Activated gamma-delta T cell (primary cell): ENCODE data around the gene PUM2.

Experiments used
- DNase-seq: peaks from one replicate; lab custom pipeline; 2025; lab: John Stamatoyannopoulos, UW

The PUM2 gene

DNA sequence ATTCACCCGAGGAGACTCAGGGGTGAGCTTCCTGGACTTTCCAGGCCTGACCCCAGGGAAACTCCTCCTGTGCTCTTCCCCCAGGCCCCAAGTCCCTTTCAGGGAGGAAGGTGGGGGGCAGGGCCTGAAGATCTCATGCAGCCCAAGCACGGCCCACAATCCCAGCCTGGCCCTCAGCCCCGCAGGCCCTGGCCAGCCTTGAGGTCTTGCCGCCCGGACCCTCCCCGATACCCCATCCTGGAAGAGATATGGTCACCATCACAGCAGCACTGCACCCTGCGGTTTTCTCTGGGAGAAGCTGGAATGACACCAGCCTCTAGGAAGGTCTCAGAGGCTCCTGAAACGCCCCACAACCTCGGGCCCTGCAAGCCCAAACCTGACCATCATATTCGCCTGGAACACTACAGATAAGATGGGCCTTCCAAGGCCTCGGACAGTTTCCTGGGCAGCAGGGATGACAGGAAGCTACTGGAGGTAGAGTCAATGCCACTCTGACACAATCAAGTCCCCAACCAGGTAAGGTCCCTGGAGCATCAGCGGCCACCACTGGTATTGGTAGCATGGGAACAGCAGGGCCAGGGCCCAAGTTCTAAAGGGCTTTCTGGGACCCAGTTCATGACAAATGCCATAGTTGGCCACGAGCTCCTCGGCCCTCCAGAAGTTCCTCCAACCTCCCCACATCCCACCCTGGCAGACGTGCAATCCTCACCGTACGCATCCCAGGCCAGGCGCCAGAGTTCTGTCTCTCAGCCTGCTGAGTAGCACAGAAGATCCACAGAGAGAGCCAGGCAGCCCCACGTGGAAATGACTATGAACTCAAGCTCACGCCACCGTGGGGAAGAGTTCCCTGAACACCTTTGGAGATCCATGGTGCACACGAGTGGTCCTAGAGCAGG, 134.3 kb downstream of the PUM2 start:
- DNase-seq = no peak

DNA sequence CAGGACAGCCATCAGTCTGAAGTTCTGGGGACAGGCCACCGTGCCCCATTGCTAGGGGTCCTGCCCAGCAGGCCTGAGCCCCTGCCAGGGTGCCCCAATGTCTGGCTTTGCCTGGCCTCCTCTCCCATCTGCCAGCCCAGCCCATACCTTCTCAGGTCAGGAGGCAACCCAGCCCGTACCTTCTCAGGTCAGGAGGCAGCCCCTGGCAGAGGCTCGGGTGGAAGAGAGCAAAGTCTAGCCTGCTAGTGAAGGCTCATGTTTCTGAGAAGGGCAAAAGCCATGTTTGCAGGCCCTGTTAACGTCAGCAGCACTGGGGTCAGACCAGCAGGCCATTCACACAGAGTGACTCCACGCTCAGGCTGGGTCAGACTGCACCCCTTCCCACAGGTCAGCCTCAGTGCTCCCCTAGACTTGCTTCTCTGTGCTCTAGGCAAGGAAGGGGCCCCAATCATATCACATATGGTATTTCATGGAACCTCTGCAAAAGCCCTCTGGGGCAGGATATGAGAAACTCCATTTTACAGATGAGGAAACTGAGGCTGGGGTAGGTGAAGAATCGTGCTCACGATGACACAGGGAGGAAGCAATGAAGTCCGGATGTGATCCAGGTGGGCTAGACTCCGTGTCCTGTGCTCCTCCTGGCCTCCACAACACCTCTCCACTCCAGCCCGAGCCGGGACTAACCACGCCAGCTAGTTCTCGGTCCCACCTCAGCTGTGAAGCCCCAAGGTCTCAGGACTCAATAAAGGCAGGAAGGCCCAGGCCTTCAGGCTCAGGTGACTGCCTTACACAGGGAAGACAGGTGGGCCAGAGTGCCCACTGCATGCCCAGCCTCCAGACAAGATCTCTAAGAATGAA, 135.2 kb downstream of the PUM2 start:
- no peak for DNase-seq

DNA sequence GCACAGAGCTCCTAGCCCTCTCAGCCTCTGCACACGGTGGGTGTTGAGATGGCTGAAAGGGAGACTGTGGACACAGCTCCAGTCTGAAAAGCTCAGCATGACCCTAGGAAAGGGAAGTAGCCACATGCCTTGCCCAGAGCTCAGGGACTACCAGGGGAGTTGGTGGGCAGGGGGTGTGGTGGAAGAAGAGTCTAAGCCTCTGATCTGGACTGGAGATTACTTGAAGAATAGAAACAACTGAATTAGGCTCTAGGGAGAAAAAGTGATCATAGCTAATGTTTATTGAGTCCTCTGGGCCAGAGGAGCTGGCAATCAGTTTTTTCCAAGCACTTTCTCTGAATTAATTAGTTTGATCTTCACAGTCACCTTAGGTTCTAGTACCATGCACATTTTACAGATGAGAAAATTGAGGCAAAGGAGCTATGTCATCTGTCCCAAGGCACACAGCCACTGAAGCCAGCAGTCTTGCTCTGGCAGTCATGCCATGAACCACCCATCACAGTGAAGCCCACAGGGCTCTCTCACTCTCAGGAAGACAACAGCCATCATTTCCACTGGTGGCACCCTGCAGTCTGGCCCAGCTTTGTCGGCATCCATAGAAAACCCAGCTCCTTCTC, 136.0 kb downstream of the PUM2 start:
- no peak for DNase-seq

DNA sequence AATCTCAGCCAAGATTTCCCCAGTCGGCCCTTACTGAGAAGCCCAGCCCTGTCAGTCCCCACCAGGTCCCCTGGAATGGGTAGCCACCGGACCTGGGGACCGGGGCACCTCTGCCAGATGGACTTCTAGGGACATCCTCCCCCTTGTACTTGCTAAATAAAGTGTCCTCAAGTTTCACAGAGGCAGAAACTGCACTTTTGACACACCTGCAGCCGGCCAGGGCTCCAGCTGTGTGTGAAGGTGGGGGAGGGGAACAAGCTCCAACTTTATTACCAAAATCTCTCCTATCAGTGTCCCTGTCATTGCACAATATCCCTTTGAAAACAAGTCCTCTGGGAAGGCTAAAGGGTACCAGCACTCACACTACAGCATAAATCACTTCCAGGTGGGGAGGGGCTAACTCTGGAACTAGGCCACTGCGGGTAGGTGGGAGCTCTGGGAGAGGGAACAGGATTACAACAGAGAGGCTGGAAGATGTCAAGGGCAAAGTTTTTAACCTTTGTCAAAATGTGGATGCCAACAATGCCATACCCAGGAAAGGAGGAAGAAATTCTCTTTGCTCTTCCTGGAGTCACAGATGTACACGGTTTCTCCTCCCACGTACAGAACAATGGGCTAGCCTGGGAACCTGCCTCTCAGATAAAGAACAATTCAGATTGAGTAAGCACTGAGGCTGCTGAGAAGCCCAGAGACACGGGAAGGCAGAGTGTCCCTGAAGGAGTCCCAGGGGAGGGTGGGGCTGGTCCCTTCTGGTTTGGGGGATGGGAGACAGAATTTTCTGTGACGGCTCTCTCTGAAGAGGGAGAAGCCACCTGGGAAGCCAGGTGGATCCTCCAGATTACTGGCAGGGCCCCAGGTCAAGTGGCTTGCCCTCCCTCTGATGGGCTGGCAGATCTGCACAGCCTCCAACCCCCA, 136.7 kb downstream of the PUM2 start:
- DNase-seq = no peak

DNA sequence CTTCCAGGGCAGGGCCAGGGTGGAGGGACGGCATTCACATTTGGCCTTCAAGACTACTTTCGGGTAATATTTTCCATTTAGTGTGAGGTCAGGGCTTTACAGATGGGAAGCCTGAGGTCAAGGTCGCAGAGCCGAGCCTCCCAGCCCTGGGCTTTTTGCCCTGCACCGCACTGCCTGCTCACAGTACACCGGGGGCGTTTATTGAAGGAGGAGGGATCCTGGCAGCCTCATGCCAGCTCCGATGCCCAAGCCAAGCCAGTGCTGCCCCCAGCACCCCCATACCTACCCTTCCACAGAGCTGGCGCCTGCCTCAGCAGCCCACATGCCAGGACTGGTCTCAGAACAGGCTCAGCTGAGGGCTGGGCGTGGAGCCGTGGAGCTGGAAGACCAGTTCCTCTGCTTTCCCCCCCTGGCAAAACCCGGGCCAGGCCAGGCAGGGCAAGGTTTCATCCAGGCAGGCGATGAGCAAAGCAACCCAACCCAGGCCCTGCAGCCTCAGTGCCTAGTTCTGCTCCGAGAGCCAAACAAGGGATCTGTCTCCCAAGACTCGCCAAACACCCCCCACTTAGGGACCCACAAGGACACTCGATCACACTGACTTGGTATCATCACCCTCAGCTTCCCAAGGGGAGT, 137.7 kb downstream of the PUM2 start:
- DNase-seq = no peak

DNA sequence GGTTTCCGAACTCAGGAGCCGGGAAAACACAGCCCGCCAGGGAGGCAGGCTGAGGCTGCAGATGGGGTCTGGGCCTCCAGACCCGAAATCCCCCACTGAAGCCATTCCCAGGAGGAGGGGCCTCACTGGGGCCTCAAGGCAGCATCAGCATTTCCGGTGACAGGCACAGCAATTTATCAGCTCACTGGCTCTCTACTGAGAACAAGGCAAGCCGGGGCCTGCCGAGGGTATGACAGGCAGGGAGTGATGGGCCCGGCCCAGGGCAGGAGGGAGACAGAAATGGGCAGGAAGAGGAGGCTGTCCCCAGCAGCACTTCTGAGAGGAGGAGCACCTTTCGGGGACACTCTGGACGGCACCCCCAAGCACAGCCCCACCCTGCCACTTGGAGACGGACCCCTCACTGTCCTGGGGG, 138.2 kb downstream of the PUM2 start:
- no peak for DNase-seq

DNA sequence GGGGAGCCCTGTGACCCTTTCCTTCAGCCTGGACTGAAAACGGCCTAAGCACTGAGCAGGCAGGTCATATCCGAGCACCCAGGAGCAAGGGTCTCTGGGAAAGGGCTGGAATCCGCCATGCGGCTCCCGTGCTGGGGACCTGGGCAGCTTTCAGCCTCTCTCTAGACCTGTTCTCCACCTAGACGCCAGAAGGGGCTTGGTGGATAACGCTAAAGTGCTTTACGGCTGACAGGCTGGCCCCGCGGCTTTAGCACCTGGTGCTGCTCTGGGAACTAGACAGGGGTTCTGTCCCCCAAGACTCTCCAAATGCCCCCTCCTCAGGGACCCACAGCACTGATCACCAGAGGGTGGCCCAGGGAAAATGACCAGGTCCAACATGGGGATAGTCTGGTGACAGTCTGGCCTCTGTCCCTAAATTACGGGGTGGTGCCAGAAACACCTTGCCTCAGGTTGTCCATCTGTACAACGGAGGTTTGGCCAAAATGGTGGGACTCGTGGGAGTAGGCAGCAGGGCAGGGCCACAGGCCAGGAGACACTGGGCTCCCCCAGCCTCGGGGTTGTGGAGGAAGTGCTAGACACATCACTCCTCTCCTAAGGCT, 138.7 kb downstream of the PUM2 start:
- no peak for DNase-seq

DNA sequence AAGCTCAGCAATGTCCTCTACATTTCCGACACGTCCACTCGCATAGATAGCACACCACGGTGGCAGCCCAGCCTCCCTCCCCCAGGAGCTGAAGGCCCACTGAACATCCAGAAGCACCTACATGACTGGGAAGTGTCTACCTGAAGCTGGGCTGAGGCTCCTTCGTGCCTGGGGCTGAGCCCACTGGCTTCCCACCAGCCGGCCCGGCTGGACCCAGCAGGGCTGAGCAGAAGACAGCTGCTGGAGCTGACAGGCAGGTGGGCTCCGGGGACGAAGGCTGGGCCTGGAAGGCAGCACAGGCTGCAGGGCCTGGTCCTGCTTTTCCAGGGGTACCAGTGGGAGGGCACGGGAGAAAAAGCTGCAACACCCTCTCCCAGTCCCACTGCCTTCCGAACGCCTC, 139.2 kb downstream of the PUM2 start:
- no peak for DNase-seq

DNA sequence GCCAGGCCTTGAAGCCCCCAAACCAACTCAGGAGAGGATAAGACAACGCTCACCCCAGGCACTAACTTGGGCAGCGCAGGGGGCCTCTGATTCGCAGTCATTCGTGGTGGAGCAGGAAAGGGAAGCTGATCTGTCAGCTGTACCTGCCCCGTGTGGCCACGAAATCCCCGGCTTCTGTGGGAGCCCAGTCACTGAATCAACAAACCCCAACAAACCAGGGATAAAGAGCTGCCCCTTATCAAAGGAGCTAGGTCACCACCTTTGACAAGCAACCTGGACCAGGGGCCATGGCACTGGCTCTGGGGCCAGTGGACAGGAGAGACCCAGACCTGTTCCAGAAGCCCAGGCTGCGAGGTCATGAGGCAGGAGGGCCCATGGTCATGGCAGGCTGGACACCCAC, 140.2 kb downstream of the PUM2 start:
- DNase-seq = no peak

DNA sequence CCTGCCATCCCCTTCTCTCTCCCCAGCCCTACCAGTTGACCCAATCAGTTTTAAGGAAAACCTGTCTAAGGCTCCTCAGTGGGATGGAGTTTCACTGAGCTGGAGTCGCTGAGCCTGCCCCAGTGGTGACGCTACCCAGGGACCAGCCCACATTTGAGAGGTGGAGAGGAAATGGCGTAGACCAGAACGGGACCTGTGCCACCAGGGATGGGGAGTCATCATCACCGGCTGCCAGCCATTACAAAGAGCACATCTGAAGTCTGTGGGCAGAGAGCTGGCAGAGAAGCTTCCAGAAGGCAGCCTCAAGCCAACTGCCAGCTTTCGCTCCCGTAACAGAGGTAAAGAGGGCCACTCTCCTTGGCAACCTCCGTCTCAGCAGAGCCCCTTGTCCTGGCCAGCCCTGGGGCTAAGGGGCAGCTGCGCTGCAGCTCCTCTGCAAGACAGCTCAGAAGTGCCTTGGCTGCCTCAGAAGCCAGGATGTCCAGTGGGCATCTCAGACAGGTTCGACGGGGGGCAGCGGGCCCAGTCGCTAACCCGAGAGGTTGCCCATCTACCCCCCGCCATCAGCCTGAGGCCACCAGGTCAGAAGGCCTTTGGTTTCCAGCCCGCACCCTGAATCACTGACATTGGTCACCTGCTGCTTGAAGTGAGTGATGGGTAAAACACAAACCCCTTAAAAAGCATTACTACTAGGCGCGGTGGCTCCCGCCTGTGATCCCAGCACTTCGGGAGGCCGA, 141.1 kb downstream of the PUM2 start:
- DNase-seq = no peak

DNA sequence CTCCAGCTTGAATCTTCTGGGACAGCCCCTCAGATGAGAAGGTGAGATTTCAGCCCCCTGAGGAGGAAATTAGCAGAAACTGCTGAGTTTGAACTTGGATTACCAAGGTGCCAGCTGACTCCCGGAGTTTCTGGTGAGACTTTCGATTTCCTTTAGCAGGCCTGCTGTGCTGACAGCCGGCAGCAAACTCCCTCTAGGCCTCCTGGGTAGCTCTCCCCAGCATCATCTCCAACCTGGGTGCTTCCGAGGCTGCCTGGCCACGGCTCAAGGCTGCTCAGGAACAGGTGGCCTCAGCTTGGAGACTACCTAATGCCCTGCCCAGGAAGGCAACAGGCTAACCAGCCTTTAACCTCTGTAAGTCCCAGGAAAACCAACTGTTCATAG, 142.2 kb downstream of the PUM2 start:
- DNase-seq = no peak

DNA sequence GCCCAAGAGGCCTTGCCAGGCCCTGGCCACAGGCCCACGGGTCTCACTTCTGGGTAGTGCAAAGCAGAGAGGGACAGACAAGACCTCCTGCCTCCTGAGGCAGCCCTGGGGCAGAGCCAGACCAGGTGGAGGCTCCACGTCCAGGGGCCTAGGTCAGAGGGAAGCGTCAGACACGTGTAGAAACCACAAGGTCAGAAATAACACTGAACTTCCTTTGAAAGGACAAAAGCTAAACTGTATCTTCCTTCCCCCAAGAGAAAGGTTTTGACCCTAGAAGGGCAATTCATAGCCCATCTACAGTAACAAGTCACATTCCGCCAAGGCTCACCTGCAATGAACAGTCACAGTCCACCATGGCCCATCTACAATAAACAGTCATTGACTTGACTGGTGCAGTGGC, 143.6 kb downstream of the PUM2 start:
- DNase-seq = no peak

DNA sequence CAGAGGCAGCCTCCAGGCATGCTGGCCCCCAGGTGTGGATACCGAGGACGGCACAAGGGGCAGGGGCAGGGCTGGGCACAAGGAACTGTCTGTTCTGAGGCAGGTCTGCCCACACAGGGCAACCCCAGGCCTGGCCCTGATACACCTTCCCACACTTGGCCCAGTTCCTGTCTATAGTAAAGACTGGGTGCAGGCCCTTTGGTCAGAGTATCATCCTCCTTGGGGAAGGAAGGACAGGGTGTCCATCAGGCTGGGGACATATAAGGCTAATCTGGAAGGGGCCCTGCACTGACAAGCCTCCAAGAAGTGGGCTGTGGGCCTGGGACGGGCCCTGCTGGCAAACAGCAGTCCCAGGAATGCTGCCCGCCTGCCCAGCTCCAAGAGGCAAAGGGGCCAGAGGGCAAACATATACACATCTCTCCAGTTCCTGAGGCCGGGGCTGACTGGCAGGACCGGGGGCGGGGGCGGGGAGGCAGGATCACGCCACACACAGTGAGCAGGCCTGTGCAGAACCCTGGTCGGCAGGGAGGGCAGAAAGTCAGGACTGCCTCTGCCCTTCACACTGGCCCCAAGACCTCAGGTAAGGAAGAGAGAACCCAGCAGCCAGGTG, 144.6 kb downstream of the PUM2 start:
- DNase-seq = no peak

DNA sequence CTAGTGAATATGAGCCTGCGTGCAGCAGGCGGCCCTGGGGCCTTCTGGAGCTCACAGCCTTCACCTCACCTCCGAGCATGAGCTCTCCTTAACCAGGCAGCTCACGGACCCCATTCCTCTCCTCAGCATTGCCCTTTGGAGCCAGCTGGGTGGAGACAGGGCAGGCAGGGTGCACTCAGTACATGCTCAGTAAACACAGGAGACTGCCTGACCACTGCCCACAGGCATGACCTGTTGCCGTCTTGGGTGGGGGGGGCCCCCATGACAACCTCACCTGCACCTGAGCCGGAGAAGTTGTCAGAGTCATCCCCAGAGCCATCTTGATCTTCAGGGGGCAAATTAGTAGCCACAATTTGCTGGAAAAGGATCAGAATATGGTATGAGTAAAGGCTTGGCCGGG, 145.6 kb downstream of the PUM2 start:
- DNase-seq = no peak

DNA sequence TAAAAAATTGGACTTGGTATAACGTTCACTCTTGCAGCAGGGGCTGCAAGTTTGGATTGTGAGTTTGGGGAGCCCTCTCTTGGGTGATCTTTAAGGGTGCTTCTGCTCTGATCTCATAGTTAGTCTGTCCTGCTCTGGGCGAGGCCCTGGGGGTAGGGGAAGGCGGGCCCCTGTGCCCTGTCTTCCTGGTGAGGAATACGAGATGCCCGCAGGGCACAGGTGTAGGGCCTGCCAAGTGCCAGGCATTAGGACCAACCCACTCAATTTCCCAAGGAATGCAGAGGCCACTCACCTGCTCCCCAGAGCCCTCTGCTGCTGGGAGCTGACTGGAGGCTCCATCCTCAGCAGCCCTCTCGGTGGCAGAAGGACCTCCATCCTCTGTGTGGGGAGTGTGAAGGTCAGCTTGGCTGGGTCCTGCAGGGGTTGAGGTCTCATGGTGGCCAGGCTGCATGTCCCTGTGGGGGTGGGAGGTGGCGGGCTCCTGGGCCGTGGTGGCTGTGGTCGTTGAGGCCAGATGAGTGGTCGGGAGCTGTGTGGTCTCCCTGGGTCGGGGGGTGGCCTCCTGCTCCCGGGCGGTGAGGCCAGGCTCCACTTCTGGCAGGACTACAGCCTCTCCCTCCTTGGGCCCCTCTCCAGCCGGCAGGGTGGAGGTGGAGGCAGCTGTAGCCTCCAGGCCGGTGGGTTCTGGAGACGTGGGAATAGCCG, 147.0 kb downstream of the PUM2 start:
- no peak for DNase-seq

DNA sequence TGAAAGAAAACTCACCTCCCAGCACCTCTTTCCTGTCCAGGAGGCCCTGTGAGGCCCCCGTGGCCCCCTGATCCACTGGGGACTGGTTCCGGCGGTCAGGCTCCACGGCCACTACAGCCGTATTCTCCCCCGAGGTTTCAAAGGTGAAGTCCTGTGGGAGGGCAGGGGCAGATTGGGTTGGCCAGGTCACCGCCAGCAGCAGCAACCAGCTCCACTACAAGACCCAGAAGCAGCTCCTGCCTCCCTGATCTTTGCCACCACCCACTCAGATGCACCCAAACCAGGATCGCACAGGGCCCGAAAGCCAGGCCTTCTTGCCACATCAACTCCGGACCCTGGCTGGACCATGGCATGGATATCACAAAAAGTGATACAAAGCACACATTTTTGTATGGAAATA, 147.6 kb downstream of the PUM2 start:
- no peak for DNase-seq

DNA sequence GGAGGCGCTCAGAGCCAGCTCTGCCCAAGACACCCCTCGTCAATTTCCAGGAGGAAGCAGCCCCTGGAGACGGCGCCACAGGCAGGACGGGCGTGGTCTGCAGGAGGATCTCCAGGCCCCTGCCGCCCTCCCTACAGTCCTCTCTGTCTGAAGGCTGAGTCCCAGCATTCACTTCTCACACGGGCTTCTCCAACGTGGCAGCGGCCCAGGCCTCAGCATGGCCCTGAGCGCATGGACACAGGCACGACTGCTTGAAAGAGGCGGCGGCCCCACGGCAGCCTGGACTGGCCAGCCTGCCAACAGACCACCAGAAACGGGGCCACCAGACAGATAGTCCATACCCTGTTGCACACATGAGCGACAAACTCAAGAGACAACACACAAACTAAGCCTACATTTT, 149.0 kb downstream of the PUM2 start:
- no peak for DNase-seq

DNA sequence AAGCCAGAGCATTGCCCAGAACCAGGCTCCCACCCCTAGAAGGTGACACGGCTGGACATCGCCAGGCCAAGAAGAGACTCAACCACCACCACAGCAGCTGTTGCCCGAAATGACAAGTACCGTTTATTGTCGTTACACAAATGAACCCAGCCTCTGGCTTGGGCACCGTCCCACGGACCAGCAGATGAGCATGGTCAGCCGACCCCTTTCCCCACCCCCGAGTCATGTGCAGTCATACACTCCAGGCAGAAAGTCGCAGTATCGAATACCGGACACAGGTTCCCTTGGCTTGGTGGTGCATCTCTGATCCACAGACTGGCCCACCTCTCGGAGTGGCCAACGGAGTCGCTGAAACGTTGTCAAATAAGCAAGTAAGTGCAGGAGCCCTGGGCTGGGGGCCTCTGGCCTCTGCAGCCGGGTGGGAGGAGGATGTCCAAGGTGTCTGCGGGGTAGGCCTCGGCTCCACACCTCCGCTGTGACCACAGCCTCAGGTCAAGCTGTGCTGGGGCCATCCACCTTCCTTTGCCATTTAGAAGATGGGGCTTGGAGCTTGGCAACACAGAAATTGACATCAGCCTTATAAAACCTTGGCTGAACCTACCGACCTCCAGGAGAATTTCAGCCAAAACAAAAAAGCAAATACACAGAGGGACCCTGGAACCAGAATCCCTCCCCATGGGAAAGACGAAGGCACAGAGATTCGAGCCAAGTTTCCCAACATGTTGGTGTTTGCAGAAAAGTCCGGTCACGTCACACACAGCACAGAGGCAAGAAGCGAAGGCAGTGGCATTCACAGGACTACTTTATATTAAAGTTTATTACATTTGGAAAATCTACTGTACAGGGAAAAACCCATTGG, 149.7 kb downstream of the PUM2 start:
- no peak for DNase-seq
